Measurements from ENCODE around the gene ZBTB7C.

DNA sequence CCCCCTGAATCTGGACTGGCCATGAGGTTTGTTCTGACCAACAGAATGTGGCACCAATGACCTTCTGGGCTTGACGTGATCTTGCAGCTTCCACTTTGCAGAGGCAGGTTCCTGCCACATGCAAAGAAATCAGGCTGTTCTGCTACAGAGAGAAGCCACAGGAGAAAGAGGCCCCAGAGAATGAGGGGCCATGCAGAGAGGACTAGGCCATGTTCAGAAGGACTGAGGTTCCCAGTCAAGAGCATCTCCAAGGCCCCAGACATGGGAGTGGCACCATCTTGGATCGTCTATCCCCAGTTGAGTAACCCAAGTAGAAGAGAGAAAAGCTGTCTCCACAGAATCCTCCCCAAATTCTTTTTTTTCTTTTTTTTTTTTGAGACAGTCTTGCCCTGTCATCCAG is 131.1 kb downstream of the ZBTB7C start:
- TF ChIP-seq, protein P1, sequence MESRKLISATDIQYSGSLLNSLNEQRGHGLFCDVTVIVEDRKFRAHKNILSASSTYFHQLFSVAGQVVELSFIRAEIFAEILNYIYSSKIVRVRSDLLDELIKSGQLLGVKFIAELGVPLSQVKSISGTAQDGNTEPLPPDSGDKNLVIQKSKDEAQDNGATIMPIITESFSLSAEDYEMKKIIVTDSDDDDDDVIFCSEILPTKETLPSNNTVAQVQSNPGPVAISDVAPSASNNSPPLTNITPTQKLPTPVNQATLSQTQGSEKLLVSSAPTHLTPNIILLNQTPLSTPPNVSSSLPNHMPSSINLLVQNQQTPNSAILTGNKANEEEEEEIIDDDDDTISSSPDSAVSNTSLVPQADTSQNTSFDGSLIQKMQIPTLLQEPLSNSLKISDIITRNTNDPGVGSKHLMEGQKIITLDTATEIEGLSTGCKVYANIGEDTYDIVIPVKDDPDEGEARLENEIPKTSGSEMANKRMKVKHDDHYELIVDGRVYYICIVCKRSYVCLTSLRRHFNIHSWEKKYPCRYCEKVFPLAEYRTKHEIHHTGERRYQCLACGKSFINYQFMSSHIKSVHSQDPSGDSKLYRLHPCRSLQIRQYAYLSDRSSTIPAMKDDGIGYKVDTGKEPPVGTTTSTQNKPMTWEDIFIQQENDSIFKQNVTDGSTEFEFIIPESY (IDR thresholded peaks at IDR 0.05; ENCODE audit: borderline replicate concordance, low read depth), result no peak
- no peak for TF ChIP-seq CTCF (IDR thresholded peaks at IDR 0.05)
- no peak for TF ChIP-seq REST (IDR thresholded peaks at IDR 0.05; ENCODE audit: low read depth, low read length)
- TF ChIP-seq YY1 (IDR thresholded peaks at IDR 0.05; ENCODE audit: low read depth), result no peak
- TF ChIP-seq MAX (IDR thresholded peaks at IDR 0.05; ENCODE audit: low read depth), result no peak
- no peak for TF ChIP-seq ELF1 (IDR thresholded peaks at IDR 0.05)
- TF ChIP-seq RAD21 (IDR thresholded peaks at IDR 0.05; ENCODE audit: low read length), result no peak
- no peak for TF ChIP-seq SIN3A (IDR thresholded peaks at IDR 0.05; ENCODE audit: borderline replicate concordance, low read depth, low read length)
- TF ChIP-seq POLR2AphosphoS5 (IDR thresholded peaks at IDR 0.05; ENCODE audit: low read depth, low read length), result no peak
- TF ChIP-seq RCOR1 (IDR thresholded peaks at IDR 0.05; ENCODE audit: low read length), result no peak
- TF ChIP-seq EZH2phosphoT487 (IDR thresholded peaks at IDR 0.05; ENCODE audit: borderline replicate concordance, low read depth), result no peak
- no peak for TF ChIP-seq FOSL2 (IDR thresholded peaks at IDR 0.05; ENCODE audit: borderline replicate concordance, low read depth)

All from SK-N-SH (cell line).